Astrocyte (in vitro differentiated cells and primary cell): ENCODE measurements around the gene HMGCS2. TPM values are rescaled to one million over a fixed set of nuclear protein-coding genes. Genes with fewer than 3 reads are reported as not detected.

ENCODE experiments used
- DNase-seq: peaks from one replicate; pipeline ENCODE4 v3.0.0-alpha.2; 2010; ENCODE audit warnings: low read depth
- FAIRE-seq: peaks from 2 replicates; lab custom pipeline; 2011; peaks lifted over from hg19 to GRCh38; lab: Jason Lieb, UNC
- H2AFZ ChIP-seq: 2 replicates; pipeline ENCODE4 v1.6.0; 2012; ENCODE audit warnings: low read depth, low read length, inconsistent platforms
- H3K27ac ChIP-seq: 2 replicates; pipeline ENCODE4 v1.5.1; 2011; ENCODE audit warnings: low read depth, low read length, inconsistent platforms
- H3K27me3 ChIP-seq: 2 replicates; pipeline ENCODE4 v1.6.0; 2011; ENCODE audit warnings: low read length, inconsistent platforms; ENCODE audit not compliant: insufficient read depth
- H3K36me3 ChIP-seq: 2 replicates; pipeline ENCODE4 v1.5.1; 2011; ENCODE audit warnings: low read length, inconsistent platforms; ENCODE audit not compliant: insufficient read depth
- H3K4me1 ChIP-seq: 2 replicates; pipeline ENCODE4 v1.5.1; 2011; ENCODE audit warnings: low read length, inconsistent platforms; ENCODE audit not compliant: insufficient read depth
- H3K4me2 ChIP-seq: 2 replicates; pipeline ENCODE4 v1.6.0; 2012; ENCODE audit warnings: low read length, inconsistent platforms
- H3K4me3 ChIP-seq: 2 replicates; pipeline ENCODE4 v1.5.1; 2011; ENCODE audit warnings: low read depth, mild to moderate bottlenecking, low read length, inconsistent platforms; ENCODE audit not compliant: insufficient read depth
- H3K79me2 ChIP-seq: 2 replicates; pipeline ENCODE4 v1.6.0; 2012; ENCODE audit warnings: mild to moderate bottlenecking, low read length, inconsistent platforms; ENCODE audit not compliant: insufficient read depth
- H3K9ac ChIP-seq: 2 replicates; pipeline ENCODE4 v1.6.0; 2012; ENCODE audit warnings: mild to moderate bottlenecking, low read length, inconsistent platforms
- H3K9me3 ChIP-seq: 2 replicates; pipeline ENCODE4 v1.5.1; 2012; ENCODE audit warnings: low read depth, mild to moderate bottlenecking, low read length, inconsistent platforms; ENCODE audit not compliant: insufficient read depth
- H4K20me1 ChIP-seq: 2 replicates; pipeline ENCODE4 v1.6.0; 2012; ENCODE audit warnings: low read length, inconsistent platforms; ENCODE audit not compliant: insufficient read depth
- H3K27ac Mint-ChIP-seq: one replicate; pipeline ENCODE4 v1.8.0; 2021; ENCODE audit warnings: mild to moderate bottlenecking, mixed read lengths; ENCODE audit not compliant: unreplicated experiment
- H3K27me3 Mint-ChIP-seq: one replicate; pipeline ENCODE4 v1.8.0; 2021; ENCODE audit warnings: low read depth, mixed read lengths; ENCODE audit not compliant: unreplicated experiment
- H3K36me3 Mint-ChIP-seq: one replicate; pipeline ENCODE4 v1.8.0; 2021; ENCODE audit warnings: low read depth, mixed read lengths; ENCODE audit not compliant: unreplicated experiment
- H3K4me1 Mint-ChIP-seq: one replicate; pipeline ENCODE4 v1.8.0; 2021; ENCODE audit warnings: low read depth, mixed read lengths; ENCODE audit not compliant: unreplicated experiment
- H3K4me3 Mint-ChIP-seq: one replicate; pipeline ENCODE4 v1.8.0; 2021; ENCODE audit warnings: mild to moderate bottlenecking, moderate library complexity, mixed read lengths; ENCODE audit not compliant: unreplicated experiment
- H3K9me3 Mint-ChIP-seq: one replicate; pipeline ENCODE4 v1.8.0; 2021; ENCODE audit warnings: mild to moderate bottlenecking, mixed read lengths; ENCODE audit not compliant: unreplicated experiment
- EZH2 ChIP-seq: IDR thresholded peaks from 2 replicates; pipeline ENCODE4 v1.6.1; 2012; ENCODE audit warnings: mild to moderate bottlenecking, low read length, inconsistent platforms; ENCODE audit not compliant: insufficient read depth
- total RNA-seq: library from RNA; stranded (reverse); gene quantifications from 2 replicates; pipeline ENCODE4 v1.2.1, GENCODE V29; 2021
- TF ChIP-seq, protein P1 (sequence below): IDR thresholded peaks from 2 replicates; pipeline ENCODE4 v1.5.1; 2011; ENCODE audit warnings: low read depth, mild to moderate bottlenecking, inconsistent platforms, low read length, moderate library complexity; ENCODE audit not compliant: insufficient read depth

Gene HMGCS2
- total RNA-seq, 1 donor from 2014 or later: not detected

DNA sequence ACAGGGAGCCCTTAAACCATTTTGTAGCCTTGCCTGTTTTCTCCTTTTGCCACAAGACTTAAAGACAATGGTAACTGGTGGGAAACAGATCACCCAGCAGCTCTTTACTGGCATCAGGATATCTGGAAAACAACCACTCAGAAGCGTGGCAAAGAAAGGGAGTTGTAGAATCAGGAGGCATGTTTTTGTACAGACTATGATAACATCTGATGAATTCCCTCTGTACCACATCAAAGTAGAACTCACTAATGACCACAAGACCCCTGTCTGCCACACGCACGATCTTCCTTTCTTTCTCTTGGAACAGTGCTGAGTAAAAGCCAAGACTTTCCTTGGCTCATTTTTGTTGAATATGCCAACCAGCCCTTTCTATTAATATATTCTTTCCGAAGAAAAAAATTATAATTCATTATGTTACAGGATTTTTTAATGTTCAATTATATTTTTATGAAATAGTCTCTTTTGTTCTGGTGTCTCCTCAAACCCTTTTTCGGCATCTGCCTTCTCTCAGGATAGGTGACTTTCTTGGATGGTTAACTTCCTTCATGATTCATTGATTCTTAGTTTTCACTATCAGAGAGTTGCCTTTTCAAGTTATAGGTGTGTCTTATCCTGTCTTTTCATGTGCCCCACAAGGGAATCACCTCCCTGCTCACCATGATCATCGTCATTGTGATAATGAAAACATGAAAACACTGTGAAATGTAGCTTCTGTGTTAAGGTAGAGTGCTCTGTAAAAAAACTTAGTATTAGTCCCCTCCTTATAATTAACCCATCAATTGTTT is 64.8 kb downstream of the HMGCS2 start:
- Mint-ChIP-seq H3K4me1 (no peaks in the 10 kb centered on the region), H3K36me3 (peaks cover 8% of the 10 kb centered on the region), H3K27ac (no peak overlapping the region), H3K9me3 (peaks cover 31% of the 10 kb centered on the region), H3K27me3 (peaks cover 16% of the 10 kb centered on the region), H3K4me3 (no peak overlapping the region)
- Histone ChIP-seq H3K4me2 (no peak overlapping the region), H3K79me2 (no peaks in the 10 kb centered on the region), H4K20me1 (no peaks in the 10 kb centered on the region), H3K4me3 (no peak overlapping the region), H3K9ac (no peak overlapping the region), H3K36me3 (no peaks in the 10 kb centered on the region), H3K27me3 (peaks cover 6% of the 10 kb centered on the region), H3K9me3 (peaks cover 8% of the 10 kb centered on the region), H3K27ac (no peak overlapping the region), H2AFZ (no peak overlapping the region), H3K4me1 (peaks cover 4% of the 10 kb centered on the region)
- FAIRE-seq (no peak), DNase-seq (peak; percentile 16)
- TF ChIP-seq, protein P1, sequence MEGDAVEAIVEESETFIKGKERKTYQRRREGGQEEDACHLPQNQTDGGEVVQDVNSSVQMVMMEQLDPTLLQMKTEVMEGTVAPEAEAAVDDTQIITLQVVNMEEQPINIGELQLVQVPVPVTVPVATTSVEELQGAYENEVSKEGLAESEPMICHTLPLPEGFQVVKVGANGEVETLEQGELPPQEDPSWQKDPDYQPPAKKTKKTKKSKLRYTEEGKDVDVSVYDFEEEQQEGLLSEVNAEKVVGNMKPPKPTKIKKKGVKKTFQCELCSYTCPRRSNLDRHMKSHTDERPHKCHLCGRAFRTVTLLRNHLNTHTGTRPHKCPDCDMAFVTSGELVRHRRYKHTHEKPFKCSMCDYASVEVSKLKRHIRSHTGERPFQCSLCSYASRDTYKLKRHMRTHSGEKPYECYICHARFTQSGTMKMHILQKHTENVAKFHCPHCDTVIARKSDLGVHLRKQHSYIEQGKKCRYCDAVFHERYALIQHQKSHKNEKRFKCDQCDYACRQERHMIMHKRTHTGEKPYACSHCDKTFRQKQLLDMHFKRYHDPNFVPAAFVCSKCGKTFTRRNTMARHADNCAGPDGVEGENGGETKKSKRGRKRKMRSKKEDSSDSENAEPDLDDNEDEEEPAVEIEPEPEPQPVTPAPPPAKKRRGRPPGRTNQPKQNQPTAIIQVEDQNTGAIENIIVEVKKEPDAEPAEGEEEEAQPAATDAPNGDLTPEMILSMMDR: no peak
- TF ChIP-seq EZH2: no peak

DNA sequence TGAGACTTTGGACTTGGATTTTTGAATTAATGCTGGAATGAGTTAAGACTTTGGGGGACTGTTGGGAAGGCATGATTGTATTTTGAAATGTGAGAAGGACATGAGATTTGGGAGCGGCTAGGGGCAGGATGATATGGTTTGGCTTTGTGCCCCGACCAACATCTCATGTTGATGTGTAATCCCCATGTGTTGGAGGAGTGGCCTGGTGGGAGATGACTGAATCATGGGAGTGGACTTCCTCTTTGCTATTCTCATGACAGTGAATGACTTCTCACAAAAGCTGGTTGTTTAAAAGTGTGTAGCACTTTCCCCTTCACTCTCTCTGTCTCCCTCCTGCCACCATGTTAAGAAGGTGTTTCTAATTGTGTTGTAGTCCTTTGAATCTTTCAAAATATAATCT is 66.3 kb downstream of the HMGCS2 start:
- Histone ChIP-seq H3K27ac (no peak overlapping the region), H3K36me3 (no peaks in the 10 kb centered on the region), H3K4me3 (no peak overlapping the region), H3K79me2 (no peaks in the 10 kb centered on the region), H4K20me1 (no peaks in the 10 kb centered on the region), H3K9ac (no peak overlapping the region), H3K4me1 (peaks cover 4% of the 10 kb centered on the region), H3K4me2 (no peak overlapping the region), H3K9me3 (peaks cover 8% of the 10 kb centered on the region), H3K27me3 (peaks cover 5% of the 10 kb centered on the region), H2AFZ (no peak overlapping the region)
- peaks cover 31% of the 10 kb centered on the region for H3K9me3 Mint-ChIP-seq
- no peak for TF ChIP-seq EZH2
- TF ChIP-seq, protein P1: no peak
- H3K27ac Mint-ChIP-seq: no peak overlapping the region
- no peak overlapping the region for H3K4me3 Mint-ChIP-seq
- no peaks in the 10 kb centered on the region for H3K4me1 Mint-ChIP-seq
- peak; percentile 46 for DNase-seq
- peaks cover 12% of the 10 kb centered on the region for H3K27me3 Mint-ChIP-seq
- no peak for FAIRE-seq
- H3K36me3 Mint-ChIP-seq: peaks cover 8% of the 10 kb centered on the region

DNA sequence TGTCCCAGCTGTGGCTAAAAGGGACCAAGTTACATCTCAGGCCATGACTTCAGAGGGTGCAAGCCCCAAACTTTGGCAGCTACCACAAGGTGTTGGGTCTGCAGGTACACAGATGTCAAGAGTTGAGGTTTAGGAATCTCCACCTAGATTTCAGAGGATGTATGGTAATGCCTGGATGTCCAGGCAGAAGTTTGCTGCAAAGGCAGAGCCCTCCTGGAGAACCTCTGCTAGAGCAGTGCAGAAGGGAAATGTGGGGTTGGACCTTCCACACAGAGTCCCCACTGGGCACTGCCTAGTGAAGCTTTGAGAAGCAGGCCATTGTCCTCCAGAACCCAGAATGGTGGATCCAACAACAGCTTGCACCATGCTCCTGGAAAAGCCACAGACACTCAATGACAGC is 67.0 kb downstream of the HMGCS2 start:
- Histone ChIP-seq H3K79me2 (no peaks in the 10 kb centered on the region), H3K36me3 (no peaks in the 10 kb centered on the region), H3K9me3 (peaks cover 8% of the 10 kb centered on the region), H3K9ac (no peak overlapping the region), H3K4me2 (no peak overlapping the region), H2AFZ (no peak overlapping the region), H3K27ac (no peak overlapping the region), H3K4me1 (peaks cover 4% of the 10 kb centered on the region), H4K20me1 (no peaks in the 10 kb centered on the region), H3K27me3 (peaks cover 5% of the 10 kb centered on the region), H3K4me3 (no peak overlapping the region)
- TF ChIP-seq EZH2: no peak
- TF ChIP-seq, protein P1: no peak
- Mint-ChIP-seq H3K9me3 (peaks cover 31% of the 10 kb centered on the region), H3K4me1 (no peaks in the 10 kb centered on the region), H3K4me3 (no peak overlapping the region), H3K27ac (no peak overlapping the region), H3K36me3 (peaks cover 8% of the 10 kb centered on the region), H3K27me3 (peaks cover 12% of the 10 kb centered on the region)
- DNase-seq: no peak
- FAIRE-seq: no peak
